ENCODE measurements around the gene RNU4-1.

Gene RNU4-1

GRCh38 chr12:120263748-120264085 is 29.3 kb downstream of the RNU4-1 start:
- Histone ChIP-seq H3K27me3 (ENCODE audit: control insufficient read depth, low read length) (peaks cover 38% of the 10 kb centered on the region), H3K9me3 (ENCODE audit: control insufficient read depth, insufficient read depth, low read length) (no peaks in the 10 kb centered on the region), H3K4me3 (ENCODE audit: low read length) (no peak overlapping the region), H3K9me2 (replicated peaks; ENCODE audit: control insufficient read depth, low read length) (no peaks in the 10 kb centered on the region), H4K20me1 (ENCODE audit: control insufficient read depth, insufficient read depth, low read depth, low read length) (0 out of 2 replicates have a peak, but pooled peaks cover 4% of the 10 kb centered on the region), H3K79me2 (ENCODE audit: control insufficient read depth, low read length) (no peaks in the 10 kb centered on the region), H3K36me3 (ENCODE audit: control insufficient read depth, low read length) (no peaks in the 10 kb centered on the region), H3K4me2 (ENCODE audit: low read length) (no peak overlapping the region), H3F3A (ENCODE audit: control insufficient read depth, insufficient read depth) (0 out of 2 replicates have a peak, but pooled peaks cover 3% of the 10 kb centered on the region), H3K27ac (ENCODE audit: low read depth, low read length) (no peak overlapping the region), H3K4me1 (ENCODE audit: control insufficient read depth, low read length) (peaks cover 11% of the 10 kb centered on the region)
- no peak for TF ChIP-seq CTCF (IDR thresholded peaks at IDR 0.05; ENCODE audit: low read depth, low read length, poor library complexity, severe bottlenecking)

- H3K27ac ChIP-seq (ENCODE audit: low read depth, low read length): no peak overlapping the region
- H3K9me2 ChIP-seq (replicated peaks; ENCODE audit: control insufficient read depth, low read length): no peaks in the 10 kb centered on the region
- no peaks in the 10 kb centered on the region for H3K36me3 ChIP-seq (ENCODE audit: control insufficient read depth, low read length)
- no peaks in the 10 kb centered on the region for H3K79me2 ChIP-seq (ENCODE audit: control insufficient read depth, low read length)
- H3K4me3 ChIP-seq (ENCODE audit: low read length): no peak overlapping the region
- peaks cover 11% of the 10 kb centered on the region for H3K4me1 ChIP-seq (ENCODE audit: control insufficient read depth, low read length)
- peaks cover 38% of the 10 kb centered on the region for H3K27me3 ChIP-seq (ENCODE audit: control insufficient read depth, low read length)
- H4K20me1 ChIP-seq (ENCODE audit: control insufficient read depth, insufficient read depth, low read depth, low read length): 0 out of 2 replicates have a peak, but pooled peaks cover 4% of the 10 kb centered on the region
- TF ChIP-seq EZH2phosphoT487 (IDR thresholded peaks at IDR 0.05; ENCODE audit: borderline replicate concordance, low read length) (no peak), CTCF (IDR thresholded peaks at IDR 0.05; ENCODE audit: low read depth, low read length, poor library complexity, severe bottlenecking) (no peak)
- no peaks in the 10 kb centered on the region for H3K9me3 ChIP-seq (ENCODE audit: control insufficient read depth, insufficient read depth, low read length)
- no peak overlapping the region for H3K4me2 ChIP-seq (ENCODE audit: low read length)
- H3F3A ChIP-seq (ENCODE audit: control insufficient read depth, insufficient read depth): 0 out of 2 replicates have a peak, but pooled peaks cover 3% of the 10 kb centered on the region
Observed at GRCh38 chr12:120262852-120263747, 29.9 kb downstream of the RNU4-1 start.

DNA sequence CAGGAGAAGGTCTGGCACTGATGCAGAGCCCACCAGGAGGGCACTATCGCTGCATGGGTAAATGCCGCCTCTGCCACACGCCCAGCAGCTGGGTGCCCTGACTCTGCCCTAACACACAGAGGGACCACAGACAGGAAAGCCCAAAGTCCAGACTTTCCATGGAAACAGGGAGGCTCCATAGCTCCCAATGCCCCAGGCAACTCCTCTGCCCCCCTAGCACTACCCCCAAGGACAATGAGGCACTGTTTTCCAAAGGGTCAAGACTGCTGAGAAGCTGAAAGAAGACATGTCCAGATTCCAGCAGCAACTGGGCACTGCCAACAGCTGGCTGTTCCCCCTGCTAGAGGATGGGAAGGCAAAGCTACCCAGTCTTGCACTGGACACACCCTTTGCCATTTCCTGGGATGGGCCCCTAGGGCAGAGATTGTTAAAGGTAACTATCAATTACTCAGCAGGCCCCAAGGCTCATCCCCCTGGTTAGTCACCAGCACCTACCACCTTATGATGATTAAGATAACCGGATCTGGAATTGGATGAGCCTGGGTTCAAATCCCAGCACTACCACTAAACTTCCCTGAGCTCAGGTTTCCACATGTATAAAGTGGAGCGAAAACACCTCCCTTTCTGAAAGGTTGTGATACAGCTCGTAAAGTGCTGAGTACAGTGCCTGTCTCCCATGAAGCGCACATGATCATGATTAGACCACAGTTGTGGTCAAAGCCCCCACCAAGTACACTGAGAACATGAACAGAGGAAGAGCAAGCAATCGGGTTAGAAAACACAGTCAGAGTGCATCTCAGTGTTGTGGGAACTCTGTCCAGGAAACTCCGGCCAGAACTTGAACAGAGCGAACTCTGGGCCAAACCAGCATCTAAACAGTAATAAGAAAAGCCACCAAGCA is 30.8 kb downstream of the RNU4-1 start:
- 0 out of 2 replicates have a peak, but pooled peaks cover 3% of the 10 kb centered on the region for H3F3A ChIP-seq (ENCODE audit: control insufficient read depth, insufficient read depth)
- H3K9me2 ChIP-seq (replicated peaks; ENCODE audit: control insufficient read depth, low read length): no peaks in the 10 kb centered on the region
- H3K4me1 ChIP-seq (ENCODE audit: control insufficient read depth, low read length): peaks cover 11% of the 10 kb centered on the region
- no peak for TF ChIP-seq CTCF (IDR thresholded peaks at IDR 0.05; ENCODE audit: low read depth, low read length, poor library complexity, severe bottlenecking)
- TF ChIP-seq EZH2phosphoT487 (IDR thresholded peaks at IDR 0.05; ENCODE audit: borderline replicate concordance, low read length): no peak
- no peak overlapping the region for H3K4me3 ChIP-seq (ENCODE audit: low read length)
- 0 out of 2 replicates have a peak, but pooled peaks cover 4% of the 10 kb centered on the region for H4K20me1 ChIP-seq (ENCODE audit: control insufficient read depth, insufficient read depth, low read depth, low read length)
- no peak overlapping the region for H3K27ac ChIP-seq (ENCODE audit: low read depth, low read length)
- H3K36me3 ChIP-seq (ENCODE audit: control insufficient read depth, low read length): no peaks in the 10 kb centered on the region
- H3K27me3 ChIP-seq (ENCODE audit: control insufficient read depth, low read length): peaks cover 38% of the 10 kb centered on the region
- no peaks in the 10 kb centered on the region for H3K9me3 ChIP-seq (ENCODE audit: control insufficient read depth, insufficient read depth, low read length)
- H3K4me2 ChIP-seq (ENCODE audit: low read length): no peak overlapping the region
- no peaks in the 10 kb centered on the region for H3K79me2 ChIP-seq (ENCODE audit: control insufficient read depth, low read length)

Measured in DOHH2 (cell line).